ENCODE data around the gene FAM136A. TPM values are rescaled to one million over a fixed set of nuclear protein-coding genes. Genes with fewer than 3 reads are reported as not detected.

FAM136A gene
- total and polyA plus RNA-seq, 2 of the 4 experiments (the other 2 are of a cell fraction) = 19.9 to 28.1 TPM

DNA sequence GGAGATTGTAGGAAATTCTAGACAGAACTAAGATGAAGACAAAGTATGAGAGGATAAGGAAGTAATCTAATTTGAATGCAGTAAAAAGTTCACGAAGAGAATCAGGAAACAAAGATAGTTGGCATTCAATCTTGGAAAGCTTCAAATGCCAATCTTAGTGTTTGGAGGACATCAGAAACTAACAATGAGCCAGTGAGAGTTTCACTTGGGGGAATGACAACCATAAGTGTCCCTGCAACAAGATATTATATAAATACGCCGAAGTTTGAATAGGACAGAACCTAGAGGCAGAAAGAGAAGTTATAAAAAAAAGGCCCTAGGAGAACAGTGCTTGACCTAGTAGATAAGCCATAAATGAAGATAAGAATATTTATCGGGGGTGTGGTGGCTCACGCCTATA lies 19.4 kb downstream of the FAM136A start:
- H4K91ac ChIP-seq (ENCODE audit: insufficient read depth, low read depth, low read length) = no peak overlapping the region
- H3K14ac ChIP-seq (replicated peaks; ENCODE audit: low read depth, low read length) = no peak overlapping the region
- H3K18ac ChIP-seq (ENCODE audit: low read depth, low read length) = no peak overlapping the region
- no peak overlapping the region for H3K23ac ChIP-seq (ENCODE audit: low read depth, low read length)
- no peak overlapping the region for H2AK9ac ChIP-seq (replicated peaks; ENCODE audit: low read depth, low read length, poor library complexity)
- no peak overlapping the region for H3K9ac ChIP-seq (ENCODE audit: low read depth, low read length)
- no peak overlapping the region for H3K27ac ChIP-seq (ENCODE audit: insufficient read depth, low read length)
- no peak overlapping the region for H2BK20ac ChIP-seq (ENCODE audit: low read depth, low read length)
- H3K9me3 ChIP-seq (ENCODE audit: control insufficient read depth, insufficient read depth, low read length) = no peaks in the 10 kb centered on the region
- in situ Hi-C loops (cut with MboI; ENCODE audit: low sequenced_read_pairs) = no loop called here
- H3K4me2 ChIP-seq (ENCODE audit: low read depth, low read length) = no peak overlapping the region
- dilution Hi-C loops (cut with HindIII; ENCODE audit: low sequenced_read_pairs, unreplicated experiment) = no loop called here
- ChIA-PET CTCF (no interaction called here), POLR2A (ENCODE audit: unreplicated experiment) (interaction anchor here (0.6 kb wide), 1 partner anchor 35 kb away, joined by 4 read pairs; no protein-coding TSS in a partner anchor)
- DNase-seq (no peak), ATAC-seq (ENCODE audit: low read depth) (no peak)
- no peaks in the 10 kb centered on the region for H3K9me1 ChIP-seq (ENCODE audit: insufficient read depth, low read length)
- H3K79me1 ChIP-seq (ENCODE audit: low read depth in 1 of 2, low read length in 2 of 2) = peaks cover 21 to 29% of the 10 kb centered on the region in 2 experiments
- H2BK5ac ChIP-seq (ENCODE audit: low read depth, low read length, poor library complexity, severe bottlenecking) = no peak overlapping the region
- TF ChIP-seq RCOR1 (IDR thresholded peaks at IDR 0.05; ENCODE audit: insufficient replicate concordance, low read length) (no peak), MXI1 (IDR thresholded peaks at IDR 0.05; ENCODE audit: borderline replicate concordance, low read depth, low read length) (no peak), FOS (IDR thresholded peaks at IDR 0.05; ENCODE audit: low read depth, low read length) (no peak), RFX5 (IDR thresholded peaks at IDR 0.05; ENCODE audit: low read depth, low read length) (no peak), MAZ (IDR thresholded peaks at IDR 0.05; ENCODE audit: borderline replicate concordance, low read depth, low read length) (no peak), SMC3 (IDR thresholded peaks at IDR 0.05; ENCODE audit: low read depth, low read length) (no peak), POLR2A (IDR thresholded peaks at IDR 0.05; ENCODE audit: low read depth, low read length) (no peak), BHLHE40 (IDR thresholded peaks at IDR 0.05; ENCODE audit: low read depth, low read length) (no peak), MAFK (IDR thresholded peaks at IDR 0.05; ENCODE audit: low read depth, low read length) (no peak), CEBPB (IDR thresholded peaks at IDR 0.05; ENCODE audit: low read depth, low read length) (no peak), CHD1 (IDR thresholded peaks at IDR 0.05; ENCODE audit: low read depth, low read length) (no peak), NFE2L2 (IDR thresholded peaks at IDR 0.05; ENCODE audit: low read depth, low read length) (no peak), RAD21 (IDR thresholded peaks at IDR 0.05; ENCODE audit: low read length) (no peak)
- TF ChIP-seq, protein P1, sequence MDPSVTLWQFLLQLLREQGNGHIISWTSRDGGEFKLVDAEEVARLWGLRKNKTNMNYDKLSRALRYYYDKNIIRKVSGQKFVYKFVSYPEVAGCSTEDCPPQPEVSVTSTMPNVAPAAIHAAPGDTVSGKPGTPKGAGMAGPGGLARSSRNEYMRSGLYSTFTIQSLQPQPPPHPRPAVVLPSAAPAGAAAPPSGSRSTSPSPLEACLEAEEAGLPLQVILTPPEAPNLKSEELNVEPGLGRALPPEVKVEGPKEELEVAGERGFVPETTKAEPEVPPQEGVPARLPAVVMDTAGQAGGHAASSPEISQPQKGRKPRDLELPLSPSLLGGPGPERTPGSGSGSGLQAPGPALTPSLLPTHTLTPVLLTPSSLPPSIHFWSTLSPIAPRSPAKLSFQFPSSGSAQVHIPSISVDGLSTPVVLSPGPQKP (IDR thresholded peaks at IDR 0.05; ENCODE audit: borderline replicate concordance, low read depth, low read length) = no peak
- TF ChIP-seq, protein P2, sequence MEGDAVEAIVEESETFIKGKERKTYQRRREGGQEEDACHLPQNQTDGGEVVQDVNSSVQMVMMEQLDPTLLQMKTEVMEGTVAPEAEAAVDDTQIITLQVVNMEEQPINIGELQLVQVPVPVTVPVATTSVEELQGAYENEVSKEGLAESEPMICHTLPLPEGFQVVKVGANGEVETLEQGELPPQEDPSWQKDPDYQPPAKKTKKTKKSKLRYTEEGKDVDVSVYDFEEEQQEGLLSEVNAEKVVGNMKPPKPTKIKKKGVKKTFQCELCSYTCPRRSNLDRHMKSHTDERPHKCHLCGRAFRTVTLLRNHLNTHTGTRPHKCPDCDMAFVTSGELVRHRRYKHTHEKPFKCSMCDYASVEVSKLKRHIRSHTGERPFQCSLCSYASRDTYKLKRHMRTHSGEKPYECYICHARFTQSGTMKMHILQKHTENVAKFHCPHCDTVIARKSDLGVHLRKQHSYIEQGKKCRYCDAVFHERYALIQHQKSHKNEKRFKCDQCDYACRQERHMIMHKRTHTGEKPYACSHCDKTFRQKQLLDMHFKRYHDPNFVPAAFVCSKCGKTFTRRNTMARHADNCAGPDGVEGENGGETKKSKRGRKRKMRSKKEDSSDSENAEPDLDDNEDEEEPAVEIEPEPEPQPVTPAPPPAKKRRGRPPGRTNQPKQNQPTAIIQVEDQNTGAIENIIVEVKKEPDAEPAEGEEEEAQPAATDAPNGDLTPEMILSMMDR (conservative IDR thresholded peaks at IDR 0.05; ENCODE audit: low read depth, low read length) = no peak
- TF ChIP-seq, protein P3, sequence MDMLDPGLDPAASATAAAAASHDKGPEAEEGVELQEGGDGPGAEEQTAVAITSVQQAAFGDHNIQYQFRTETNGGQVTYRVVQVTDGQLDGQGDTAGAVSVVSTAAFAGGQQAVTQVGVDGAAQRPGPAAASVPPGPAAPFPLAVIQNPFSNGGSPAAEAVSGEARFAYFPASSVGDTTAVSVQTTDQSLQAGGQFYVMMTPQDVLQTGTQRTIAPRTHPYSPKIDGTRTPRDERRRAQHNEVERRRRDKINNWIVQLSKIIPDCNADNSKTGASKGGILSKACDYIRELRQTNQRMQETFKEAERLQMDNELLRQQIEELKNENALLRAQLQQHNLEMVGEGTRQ (IDR thresholded peaks at IDR 0.05; ENCODE audit: low read depth, low read length) = no peak
- no peak overlapping the region for H4K5ac ChIP-seq (ENCODE audit: low read depth, low read length)
- no TSS peak for BruUV-seq (replicated peaks)
- no peak overlapping the region for H2BK120ac ChIP-seq (ENCODE audit: low read depth, low read length)
- peaks cover 38% of the 10 kb centered on the region for H3K36me3 ChIP-seq (ENCODE audit: control insufficient read depth, insufficient read depth, low read length)
- H4K8ac ChIP-seq (ENCODE audit: low read depth in 2 of 2, low read length in 2 of 2) = no peak overlapping the region
- 90% methylated on average over 2 of the region's 5 CpGs; no CpG with 5 or more reads in 1 of the 2 experiments for WGBS, 2 experiments (ENCODE audit: extremely low coverage in 2 of 2, insufficient read length in 1 of 2)
- no peak overlapping the region for H3K4me3 ChIP-seq (ENCODE audit: insufficient read depth, low read depth, low read length)
- H4K20me1 ChIP-seq (ENCODE audit: insufficient read depth, low read length) = 0 out of 2 replicates have a peak, but pooled peaks cover 4% of the 10 kb centered on the region
- H3K27me3 ChIP-seq (ENCODE audit: control insufficient read depth, insufficient read depth, low read length) = no peaks in the 10 kb centered on the region
- no peak overlapping the region for H2AK5ac ChIP-seq (ENCODE audit: low read depth, low read length)
- no peak overlapping the region for H3K56ac ChIP-seq (ENCODE audit: extremely low read depth, insufficient read depth, low read length)
- no peak overlapping the region for H2AFZ ChIP-seq (replicated peaks; ENCODE audit: low read length, poor library complexity)
- H2BK15ac ChIP-seq (ENCODE audit: low read depth, low read length) = no peak overlapping the region
- no peak overlapping the region for H3K4ac ChIP-seq (ENCODE audit: low read depth, low read length)
- no peaks in the 10 kb centered on the region for H3K4me1 ChIP-seq (ENCODE audit: control insufficient read depth, insufficient read depth, low read length)
- intact Hi-C loops (cut with micrococcal nuclease) = no loop called here

Measured in IMR-90 (cell line).